ENCODE measurements around the gene CLDND2. TPM values are rescaled to one million over a fixed set of nuclear protein-coding genes. Genes with fewer than 3 reads are reported as not detected.

CLDND2 gene
- total and polyA plus RNA-seq, 10 of the 15 experiments (the other 5 are each of a cell fraction or from before 2014, with no cell fraction given), result 0.24 to 7.1 (median 1.8) TPM; not detected in 1

DNA sequence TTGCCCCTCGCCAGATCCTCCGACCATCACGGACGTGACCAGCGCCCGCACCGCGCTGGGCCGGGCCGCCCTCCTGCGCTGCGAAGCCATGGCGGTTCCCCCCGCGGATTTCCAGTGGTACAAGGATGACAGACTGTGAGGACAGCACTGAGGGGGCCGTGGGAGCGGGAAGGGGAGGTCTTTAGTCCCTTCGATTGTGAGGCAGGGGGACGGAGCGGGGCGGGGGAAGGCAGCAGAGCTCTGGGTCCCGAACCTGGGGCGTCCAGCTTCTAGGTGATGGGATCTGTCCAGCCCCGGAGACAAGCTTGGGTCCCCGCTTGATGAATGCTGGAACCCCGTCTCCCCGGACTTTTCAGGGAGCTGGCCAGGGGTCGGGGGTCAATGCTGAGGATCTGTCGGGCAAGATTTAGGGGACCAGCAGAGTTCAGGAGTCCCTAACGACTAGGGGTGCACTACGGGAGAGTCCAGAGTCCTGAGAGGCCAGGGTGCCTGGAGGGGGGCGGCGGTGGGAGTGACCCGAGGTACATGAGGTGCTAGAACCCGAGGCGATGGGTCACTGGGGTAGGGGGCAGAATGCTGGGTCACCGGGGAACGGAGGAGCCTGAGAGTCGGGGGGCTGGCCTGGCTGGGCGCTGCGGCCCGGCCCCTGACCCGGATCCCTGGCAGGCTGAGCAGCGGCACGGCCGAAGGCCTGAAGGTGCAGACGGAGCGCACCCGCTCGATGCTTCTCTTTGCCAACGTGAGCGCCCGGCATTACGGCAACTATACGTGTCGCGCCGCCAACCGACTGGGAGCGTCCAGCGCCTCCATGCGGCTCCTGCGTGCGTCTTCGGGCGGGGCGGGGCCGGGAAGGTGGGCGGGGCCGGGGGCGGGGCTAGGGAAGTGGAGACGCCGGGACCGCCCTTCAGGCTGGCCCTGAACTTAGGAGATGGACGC lies 41.5 kb downstream of the CLDND2 start:
- no peak for TF ChIP-seq MEF2A (IDR thresholded peaks at IDR 0.05; ENCODE audit: insufficient read depth, low read depth, low read length)
- TF ChIP-seq RB1 (IDR thresholded peaks at IDR 0.05; ENCODE audit: borderline replicate concordance), result no peak
- TF ChIP-seq RELB (IDR thresholded peaks at IDR 0.05; ENCODE audit: low read depth), result no peak
- no peak for TF ChIP-seq ZNF207 (IDR thresholded peaks at IDR 0.05; ENCODE audit: borderline replicate concordance)
- TF ChIP-seq, protein P1, sequence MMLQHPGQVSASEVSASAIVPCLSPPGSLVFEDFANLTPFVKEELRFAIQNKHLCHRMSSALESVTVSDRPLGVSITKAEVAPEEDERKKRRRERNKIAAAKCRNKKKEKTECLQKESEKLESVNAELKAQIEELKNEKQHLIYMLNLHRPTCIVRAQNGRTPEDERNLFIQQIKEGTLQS (IDR thresholded peaks at IDR 0.05; ENCODE audit: borderline replicate concordance, extremely low read depth, low read depth, low read length), result no peak
- TF ChIP-seq, protein P2, sequence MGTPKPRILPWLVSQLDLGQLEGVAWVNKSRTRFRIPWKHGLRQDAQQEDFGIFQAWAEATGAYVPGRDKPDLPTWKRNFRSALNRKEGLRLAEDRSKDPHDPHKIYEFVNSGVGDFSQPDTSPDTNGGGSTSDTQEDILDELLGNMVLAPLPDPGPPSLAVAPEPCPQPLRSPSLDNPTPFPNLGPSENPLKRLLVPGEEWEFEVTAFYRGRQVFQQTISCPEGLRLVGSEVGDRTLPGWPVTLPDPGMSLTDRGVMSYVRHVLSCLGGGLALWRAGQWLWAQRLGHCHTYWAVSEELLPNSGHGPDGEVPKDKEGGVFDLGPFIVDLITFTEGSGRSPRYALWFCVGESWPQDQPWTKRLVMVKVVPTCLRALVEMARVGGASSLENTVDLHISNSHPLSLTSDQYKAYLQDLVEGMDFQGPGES (IDR thresholded peaks at IDR 0.05), result no peak
- SMC1A ChIA-PET (ENCODE audit: uncharacterized antibody, unreplicated experiment), result no interaction called here
- 0 out of 2 replicates have a peak overlapping the region, but pooled peaks have one; percentile 48 for H3K4me2 ChIP-seq (ENCODE audit: control insufficient read depth, insufficient read depth)
- no peak overlapping the region for H2AFZ ChIP-seq (ENCODE audit: control insufficient read depth, low read depth, low read length)
- 41% methylated on average over 46 of the region's 75 CpGs for WGBS (ENCODE audit: insufficient coverage, insufficient replicate concordance, low lambda C conversion rate, missing lambda C conversion rate)
- H3K27me3 ChIP-seq (replicated peaks in 1 of 2; ENCODE audit: control insufficient read depth in 2 of 2, insufficient read depth in 2 of 2, low read length in 1 of 2), result no peaks in the 10 kb centered on the region
- no TSS peak for BruUV-seq (replicated peaks)
- POLR2A ChIA-PET, result no interaction called here
- FAIRE-seq (no peak), ATAC-seq (peak; percentile 59; the same call in 2 of the 3 replicates), DNase-seq (ENCODE audit: low read depth, low spot score) (no peak)
- H3K9me3 ChIP-seq (replicated peaks; ENCODE audit: control insufficient read depth, insufficient read depth, low read length), result no peaks in the 10 kb centered on the region
- no peak overlapping the region for H3K4me3 ChIP-seq
- H4K20me1 ChIP-seq (ENCODE audit: control insufficient read depth, insufficient read depth), result no peaks in the 10 kb centered on the region
- H3K79me2 ChIP-seq (ENCODE audit: control insufficient read depth, insufficient read depth, low read length), result no peaks in the 10 kb centered on the region
- no peak overlapping the region for H3K27ac ChIP-seq (ENCODE audit: control insufficient read depth, insufficient read depth)
- RAD21 ChIA-PET (ENCODE audit: unreplicated experiment), result no interaction called here
- H3K36me3 ChIP-seq (ENCODE audit: control insufficient read depth in 2 of 2, insufficient read depth in 2 of 2, low read length in 1 of 2), result no peaks in the 10 kb centered on the region
- no peak overlapping the region for H3K9ac ChIP-seq (ENCODE audit: control insufficient read depth, insufficient read depth, low read length)
- CTCF ChIA-PET, result no interaction called here
- intact Hi-C loops (cut with micrococcal nuclease; ENCODE audit: unreplicated experiment) (no loop called here), in situ Hi-C loops (cut with MboI) (no loop called here)
- H3K4me1 ChIP-seq (ENCODE audit: control insufficient read depth, insufficient read depth, low read length), result no peaks in the 10 kb centered on the region
